Posterior cingulate gyrus (tissue), 11 donors: ENCODE results near the gene SERPINE3.

ENCODE experiments used
- DNase-seq, 10 donors: peaks; one replicate each; pipeline versions ENCODE4 v3.0.0 to v3.0.0-alpha.2; 2020 to 2021; ENCODE audit warnings: mixed read lengths in 3 of 10
- intact Hi-C: fragments of 100-400 bp; cut with DNase I; formaldehyde crosslinking; loops from one replicate; pipeline ENCODE4 v1.15.1; 2023

The SERPINE3 gene

DNA sequence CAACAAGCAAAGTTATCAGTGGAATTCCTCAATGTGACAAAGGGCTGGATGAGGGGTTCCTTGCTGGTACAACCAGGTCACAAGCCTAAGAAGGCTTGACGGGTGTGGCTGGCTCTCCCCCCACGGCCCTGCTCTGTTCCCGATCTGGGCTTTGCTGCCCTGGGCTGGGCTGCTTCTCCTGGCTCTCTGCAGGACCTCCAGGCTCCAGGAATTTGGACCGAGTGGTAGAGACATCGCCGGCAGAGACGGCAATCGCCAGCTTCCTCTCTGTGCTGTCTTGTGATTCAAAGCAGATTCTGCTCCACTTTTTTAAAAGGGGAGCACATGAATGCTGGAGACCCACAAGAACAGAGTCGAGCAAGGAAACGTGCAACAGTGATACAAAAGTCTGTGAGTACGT lies at the start of gene SERPINE3:
TSS of gene SERPINE3 (plus strand) at position 338 of the 400 bp plus-strand sequence. CDS start 1,401 bp downstream, outside the sequence.
- no peak for DNase-seq
- intact Hi-C loops: no loop called here

DNA sequence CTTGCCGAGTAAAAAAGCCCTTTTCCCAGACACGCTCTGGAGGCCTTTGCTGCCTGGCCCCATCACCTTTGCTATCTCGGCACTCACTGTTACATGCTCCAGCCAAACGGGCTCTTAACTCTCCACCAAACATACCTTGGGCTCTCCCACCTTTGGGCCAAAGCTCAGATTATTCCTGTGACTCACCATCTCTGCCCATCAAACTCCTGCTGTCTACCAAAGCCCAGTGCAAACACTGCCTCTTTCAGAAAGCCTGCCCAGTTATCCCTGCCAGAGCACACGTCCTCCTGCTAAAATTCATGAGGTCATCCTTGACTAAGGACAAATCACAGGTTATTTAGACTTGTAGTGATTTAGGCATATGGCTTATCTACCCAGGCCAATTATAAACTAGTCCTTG lies 48.1 kb upstream of the SERPINE3 start:
- intact Hi-C loops: no loop called here
- DNase-seq: no peak

DNA sequence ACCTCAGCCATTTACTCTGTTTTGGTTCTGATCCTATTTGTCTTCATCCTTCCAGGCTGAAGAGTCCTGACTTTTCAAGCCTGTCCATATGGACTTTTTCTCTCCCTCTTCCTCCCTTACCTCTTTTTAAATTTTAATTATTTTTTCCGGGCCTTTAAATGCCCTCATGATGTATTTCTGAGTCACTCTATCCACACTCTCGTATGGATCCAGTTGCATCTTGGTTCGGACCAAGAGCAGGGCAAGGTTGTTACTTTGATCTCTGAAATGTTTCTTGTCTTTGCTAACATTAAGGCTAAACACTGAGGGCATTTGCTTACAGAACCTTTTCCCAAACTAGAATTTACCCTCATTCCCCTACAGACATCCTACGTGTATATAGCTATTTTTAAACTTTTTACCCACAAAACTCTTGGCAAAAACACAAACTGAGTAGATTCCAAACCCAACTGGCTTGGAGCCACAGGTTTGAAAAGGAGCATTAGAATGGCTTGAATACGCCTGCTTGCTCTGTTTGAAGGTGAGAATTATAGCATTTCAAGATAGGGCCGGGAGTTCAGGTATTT lies 47.4 kb upstream of the SERPINE3 start:
- intact Hi-C loops: no loop called here
- DNase-seq: no peak

- intact Hi-C loops: no loop called here
- DNase-seq: no peak
These were observed 41.9 kb upstream of the SERPINE3 start for GRCh38 chr13:51297556-51297955.

DNA sequence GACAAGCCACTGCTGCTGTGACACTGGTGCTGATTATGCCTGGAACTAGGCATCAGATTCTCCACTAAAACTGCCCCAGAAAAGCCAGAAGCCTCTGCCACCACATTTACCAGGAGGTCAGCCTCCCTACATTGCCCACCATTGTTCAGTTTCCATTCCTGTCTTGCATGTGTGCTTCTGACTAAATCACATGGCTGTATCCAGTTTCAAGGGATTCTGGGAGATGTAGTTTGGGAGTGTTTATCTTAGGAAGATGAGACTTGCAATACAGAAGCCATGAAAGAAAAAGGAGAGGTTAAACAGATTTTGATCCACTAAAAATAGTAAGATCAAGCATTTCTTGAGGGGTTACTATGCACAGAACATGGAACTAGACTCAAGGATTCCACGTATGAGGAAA lies 40.7 kb upstream of the SERPINE3 start:
- no peak for DNase-seq
- intact Hi-C loops: no loop called here

GRCh38 chr13:51303063-51303552 lies 36.4 kb upstream of the SERPINE3 start:
- intact Hi-C loops: no loop called here
- no peak for DNase-seq

- intact Hi-C loops: no loop called here
- DNase-seq: no peak
These were observed 35.6 kb upstream of the SERPINE3 start for GRCh38 chr13:51303882-51304281.

DNA sequence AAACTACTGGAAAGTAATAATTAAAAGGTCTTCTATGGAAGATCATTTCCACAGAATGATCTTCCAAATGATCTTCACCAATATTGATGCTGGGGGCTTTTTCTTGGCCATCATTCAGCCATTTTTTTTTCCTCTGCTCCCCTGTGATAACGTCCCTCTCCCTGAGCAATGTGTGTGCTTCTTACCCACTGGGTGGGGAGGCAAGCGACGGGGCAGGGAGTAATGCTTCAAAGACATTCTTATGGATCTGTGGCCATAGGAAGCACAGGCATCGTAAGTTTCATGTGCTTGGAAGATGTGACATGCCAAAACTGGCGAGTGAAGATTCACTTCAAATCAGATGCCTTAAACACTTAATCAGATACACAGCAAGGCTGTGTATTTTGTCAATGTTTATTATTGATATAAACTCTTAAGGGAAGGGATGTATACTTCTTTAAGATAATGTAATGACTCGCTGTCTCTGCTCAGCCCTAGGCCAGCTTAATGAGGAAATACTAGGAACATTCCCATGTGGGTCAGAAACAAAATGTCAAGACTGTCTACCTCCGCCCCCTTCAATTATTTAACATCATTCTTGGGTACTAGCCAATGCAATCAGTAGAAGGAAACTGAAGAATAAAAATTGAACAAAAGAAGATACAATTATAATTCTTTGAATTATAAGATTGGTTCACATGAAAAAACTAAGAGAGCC lies 34.1 kb upstream of the SERPINE3 start:
- intact Hi-C loops: no loop called here
- DNase-seq: no peak

GRCh38 chr13:51308781-51309180 lies 30.7 kb upstream of the SERPINE3 start:
- no peak for DNase-seq
- intact Hi-C loops: no loop called here

DNA sequence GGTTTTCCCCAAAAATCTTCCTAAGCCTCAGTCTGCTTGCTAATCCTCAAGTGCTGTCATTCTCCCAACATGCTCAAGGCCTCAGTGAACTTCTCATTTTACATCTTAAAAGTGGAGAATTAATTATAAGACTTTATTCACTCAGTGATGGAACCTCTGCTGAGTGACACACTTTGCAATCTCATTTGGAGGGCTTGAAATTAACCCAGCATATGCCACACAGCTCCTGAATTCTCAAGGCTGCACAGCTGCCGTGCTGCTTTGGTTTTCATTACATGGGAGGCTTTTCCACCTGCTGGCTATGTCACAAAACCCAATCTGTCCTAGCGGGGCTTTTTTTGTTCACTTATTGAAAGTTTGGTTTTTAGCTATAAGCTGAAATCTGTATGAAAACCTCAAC lies 28.3 kb upstream of the SERPINE3 start:
- intact Hi-C loops: no loop called here
- no peak for DNase-seq

GRCh38 chr13:51311957-51312520 lies 27.5 kb upstream of the SERPINE3 start:
- peak in 2 of 10 donors; percentile 46 to 89 for DNase-seq
- intact Hi-C loops: no loop called here

DNA sequence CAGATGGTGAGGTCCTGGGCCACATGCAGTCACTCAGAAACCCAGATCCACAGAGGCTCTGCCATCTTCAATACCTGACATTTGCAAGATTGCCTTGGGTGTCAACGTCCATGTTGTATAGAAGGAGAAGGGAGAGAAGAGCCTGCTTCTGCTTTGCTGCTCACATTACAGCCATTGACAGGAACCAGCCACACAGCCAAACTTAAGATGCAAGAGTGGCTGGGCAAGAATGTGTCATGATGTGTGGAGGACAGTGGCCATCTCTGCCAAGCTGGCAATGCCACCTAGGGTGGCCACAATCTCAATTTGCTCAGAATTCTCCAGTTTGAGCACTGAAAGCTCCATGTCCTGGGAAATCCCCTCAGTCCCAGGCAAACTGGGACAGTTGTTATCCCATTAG lies 25.9 kb upstream of the SERPINE3 start:
- DNase-seq: no peak
- intact Hi-C loops: no loop called here

DNA sequence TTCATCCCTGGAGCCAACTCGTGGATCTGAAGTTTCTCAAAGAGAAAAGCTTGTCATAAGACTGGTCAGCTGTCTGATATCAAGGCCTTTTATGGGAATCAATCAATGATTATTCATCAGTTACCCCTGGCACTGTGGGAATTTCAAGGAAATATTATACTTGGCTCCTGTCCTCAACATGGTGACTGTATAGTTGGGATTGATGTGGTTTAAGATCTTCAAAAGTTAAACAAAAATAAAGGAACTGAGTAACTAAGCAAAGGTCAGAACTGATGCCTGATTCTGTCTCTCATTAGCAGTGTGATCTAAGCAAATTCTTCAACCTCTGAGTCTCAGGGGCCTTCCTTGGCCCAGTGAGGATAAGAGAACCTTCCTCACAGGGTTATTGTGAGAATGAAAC lies 22.2 kb upstream of the SERPINE3 start:
- intact Hi-C loops: no loop called here
- no peak for DNase-seq

GRCh38 chr13:51318015-51318414 lies 21.5 kb upstream of the SERPINE3 start:
- DNase-seq: no peak
- intact Hi-C loops: no loop called here

GRCh38 chr13:51318876-51319275 lies 20.6 kb upstream of the SERPINE3 start:
- DNase-seq: no peak
- intact Hi-C loops: no loop called here

- DNase-seq: no peak
- intact Hi-C loops: no loop called here
These were observed 17.7 kb upstream of the SERPINE3 start for GRCh38 chr13:51321836-51322235.

GRCh38 chr13:51322826-51323225 lies 16.7 kb upstream of the SERPINE3 start:
- no peak for DNase-seq
- intact Hi-C loops: no loop called here

- DNase-seq: no peak
- intact Hi-C loops: no loop called here
These were observed 15.5 kb upstream of the SERPINE3 start for GRCh38 chr13:51323824-51324511.

DNA sequence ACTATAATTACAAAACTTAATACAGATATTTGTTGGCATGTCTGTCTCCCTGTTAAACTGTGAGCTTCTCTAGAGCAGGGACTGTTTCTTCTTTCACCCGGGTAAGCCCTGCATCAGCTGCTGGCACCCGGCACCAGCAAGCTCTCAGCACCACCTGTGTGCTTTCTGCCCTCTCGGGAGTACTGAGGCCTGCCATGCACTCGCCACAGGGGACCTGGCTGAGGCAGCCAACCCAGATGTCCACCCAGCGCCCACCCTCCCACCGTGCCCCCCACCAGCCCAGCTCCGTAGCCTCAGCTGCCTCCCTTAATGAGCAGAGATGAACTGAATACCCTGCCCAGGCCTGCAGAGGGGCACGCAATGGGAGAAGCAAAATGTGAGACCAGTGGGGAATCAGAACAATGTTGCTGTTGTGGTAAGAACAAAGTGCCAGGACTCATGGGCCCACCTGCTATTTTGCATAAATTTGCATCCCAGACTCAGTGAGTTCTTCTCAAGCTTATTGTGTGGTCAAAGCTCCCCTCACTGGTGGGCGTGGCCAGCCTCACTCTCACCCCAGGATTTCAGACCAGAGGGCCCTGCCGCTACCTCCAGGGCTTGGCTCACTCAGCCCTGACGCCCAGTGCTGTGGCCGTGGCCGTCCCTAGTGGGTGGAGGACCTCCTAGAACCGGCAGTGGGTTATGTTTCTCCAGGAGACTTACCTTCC lies 14.6 kb upstream of the SERPINE3 start:
- intact Hi-C loops: no loop called here
- peak in 9 of 10 donors; percentile 20 to 93 (median 48) for DNase-seq

- peak in 8 of 10 donors; percentile 32 to 94 (median 63) for DNase-seq
- intact Hi-C loops: no loop called here
These were observed 13.7 kb upstream of the SERPINE3 start for GRCh38 chr13:51325837-51326236.

GRCh38 chr13:51326777-51327176 lies 12.7 kb upstream of the SERPINE3 start:
- intact Hi-C loops: no loop called here
- no peak for DNase-seq
